Activated naive CD4-positive, alpha-beta T cell treated with anti-CD3 and anti-CD28 coated beads, Interleukin-2, amount 50 U/mL, for 24 hours (primary cell): ENCODE measurements around the gene RANBP1.

Experiments used
- H3K27ac Mint-ChIP-seq: one replicate; pipeline ENCODE4 v1.8.0; 2021; ENCODE audit warnings: mild to moderate bottlenecking, mixed read lengths
- H3K27me3 Mint-ChIP-seq: one replicate; pipeline ENCODE4 v1.8.0; 2021; ENCODE audit warnings: mixed read lengths
- H3K36me3 Mint-ChIP-seq: one replicate; pipeline ENCODE4 v1.8.0; 2021; ENCODE audit warnings: mixed read lengths
- H3K4me1 Mint-ChIP-seq: one replicate; pipeline ENCODE4 v1.8.0; 2021; ENCODE audit warnings: mixed read lengths
- H3K4me3 Mint-ChIP-seq: one replicate; pipeline ENCODE4 v1.8.0; 2021; ENCODE audit warnings: mild to moderate bottlenecking, mixed read lengths
- H3K9me3 Mint-ChIP-seq: one replicate; pipeline ENCODE4 v1.8.0; 2021; ENCODE audit warnings: mixed read lengths

Gene RANBP1

GRCh38 chr22:20135265-20135664, 19.4 kb downstream of the RANBP1 start:
- Mint-ChIP-seq H3K36me3 (no peaks in the 10 kb centered on the region), H3K27ac (no peak overlapping the region), H3K4me3 (no peak overlapping the region), H3K9me3 (no peaks in the 10 kb centered on the region), H3K4me1 (peaks cover 37% of the 10 kb centered on the region), H3K27me3 (no peaks in the 10 kb centered on the region)

- no peaks in the 10 kb centered on the region for H3K36me3 Mint-ChIP-seq
- peaks cover 37% of the 10 kb centered on the region for H3K4me1 Mint-ChIP-seq
- no peak overlapping the region for H3K4me3 Mint-ChIP-seq
- H3K9me3 Mint-ChIP-seq: no peaks in the 10 kb centered on the region
- no peak overlapping the region for H3K27ac Mint-ChIP-seq
- H3K27me3 Mint-ChIP-seq: no peaks in the 10 kb centered on the region
Measured at GRCh38 chr22:20135806-20136602, 20.1 kb downstream of the RANBP1 start.

- Mint-ChIP-seq H3K36me3 (no peaks in the 10 kb centered on the region), H3K27ac (no peak overlapping the region), H3K4me3 (no peak overlapping the region), H3K9me3 (no peaks in the 10 kb centered on the region), H3K4me1 (peaks cover 37% of the 10 kb centered on the region), H3K27me3 (no peaks in the 10 kb centered on the region)
Measured at GRCh38 chr22:20136603-20136873, 20.6 kb downstream of the RANBP1 start.

GRCh38 chr22:20137113-20137512, 21.2 kb downstream of the RANBP1 start:
- no peak overlapping the region for H3K27ac Mint-ChIP-seq

GRCh38 chr22:20137671-20138416, 21.9 kb downstream of the RANBP1 start:
- Mint-ChIP-seq H3K27me3 (no peaks in the 10 kb centered on the region), H3K9me3 (no peaks in the 10 kb centered on the region), H3K27ac (no peak overlapping the region), H3K4me3 (no peak overlapping the region), H3K36me3 (no peaks in the 10 kb centered on the region), H3K4me1 (peaks cover 36% of the 10 kb centered on the region)

More at GRCh38 chr22:20137113-20137512, 21.2 kb downstream of the RANBP1 start:
- H3K27me3 Mint-ChIP-seq: no peaks in the 10 kb centered on the region
- H3K4me1 Mint-ChIP-seq: peaks cover 37% of the 10 kb centered on the region
- no peaks in the 10 kb centered on the region for H3K9me3 Mint-ChIP-seq
- H3K36me3 Mint-ChIP-seq: no peaks in the 10 kb centered on the region
- H3K4me3 Mint-ChIP-seq: no peak overlapping the region

GRCh38 chr22:20138417-20138738, 22.5 kb downstream of the RANBP1 start:
- no peaks in the 10 kb centered on the region for H3K27me3 Mint-ChIP-seq
- H3K9me3 Mint-ChIP-seq: no peaks in the 10 kb centered on the region
- H3K36me3 Mint-ChIP-seq: no peaks in the 10 kb centered on the region
- peaks cover 30% of the 10 kb centered on the region for H3K4me1 Mint-ChIP-seq
- no peak overlapping the region for H3K4me3 Mint-ChIP-seq
- H3K27ac Mint-ChIP-seq: no peak overlapping the region

GRCh38 chr22:20138868-20139267, 23.0 kb downstream of the RANBP1 start:
- Mint-ChIP-seq H3K27me3 (no peaks in the 10 kb centered on the region), H3K36me3 (no peaks in the 10 kb centered on the region), H3K4me1 (peaks cover 26% of the 10 kb centered on the region), H3K27ac (no peak overlapping the region), H3K9me3 (no peaks in the 10 kb centered on the region), H3K4me3 (no peak overlapping the region)

- no peak overlapping the region for H3K27ac Mint-ChIP-seq
Measured at GRCh38 chr22:20139391-20140106, 23.6 kb downstream of the RANBP1 start.

GRCh38 chr22:20140107-20140445, 24.2 kb downstream of the RANBP1 start:
- no peaks in the 10 kb centered on the region for H3K36me3 Mint-ChIP-seq
- no peaks in the 10 kb centered on the region for H3K9me3 Mint-ChIP-seq
- H3K27me3 Mint-ChIP-seq: no peaks in the 10 kb centered on the region
- H3K27ac Mint-ChIP-seq: no peak overlapping the region
- peaks cover 14% of the 10 kb centered on the region for H3K4me1 Mint-ChIP-seq
- H3K4me3 Mint-ChIP-seq: no peak overlapping the region

More at GRCh38 chr22:20139391-20140106, 23.6 kb downstream of the RANBP1 start:
- H3K36me3 Mint-ChIP-seq: no peaks in the 10 kb centered on the region
- H3K27me3 Mint-ChIP-seq: no peaks in the 10 kb centered on the region
- no peaks in the 10 kb centered on the region for H3K9me3 Mint-ChIP-seq
- peaks cover 20% of the 10 kb centered on the region for H3K4me1 Mint-ChIP-seq
- H3K4me3 Mint-ChIP-seq: no peak overlapping the region

GRCh38 chr22:20140521-20140964, 24.6 kb downstream of the RANBP1 start:
- peaks cover 11% of the 10 kb centered on the region for H3K4me1 Mint-ChIP-seq
- no peaks in the 10 kb centered on the region for H3K27me3 Mint-ChIP-seq
- no peaks in the 10 kb centered on the region for H3K36me3 Mint-ChIP-seq
- no peaks in the 10 kb centered on the region for H3K9me3 Mint-ChIP-seq
- H3K27ac Mint-ChIP-seq: no peak overlapping the region
- H3K4me3 Mint-ChIP-seq: no peak overlapping the region

- H3K36me3 Mint-ChIP-seq: no peaks in the 10 kb centered on the region
- H3K4me1 Mint-ChIP-seq: peaks cover 7% of the 10 kb centered on the region
- no peaks in the 10 kb centered on the region for H3K9me3 Mint-ChIP-seq
- no peak overlapping the region for H3K27ac Mint-ChIP-seq
- H3K27me3 Mint-ChIP-seq: no peaks in the 10 kb centered on the region
- H3K4me3 Mint-ChIP-seq: no peak overlapping the region
Measured at GRCh38 chr22:20141186-20142077, 25.5 kb downstream of the RANBP1 start.

- no peaks in the 10 kb centered on the region for H3K27me3 Mint-ChIP-seq
- no peaks in the 10 kb centered on the region for H3K4me1 Mint-ChIP-seq
- H3K36me3 Mint-ChIP-seq: no peaks in the 10 kb centered on the region
- H3K27ac Mint-ChIP-seq: no peak overlapping the region
- no peak overlapping the region for H3K4me3 Mint-ChIP-seq
- no peaks in the 10 kb centered on the region for H3K9me3 Mint-ChIP-seq
Measured at GRCh38 chr22:20142711-20143621, 27.1 kb downstream of the RANBP1 start.

- Mint-ChIP-seq H3K4me3 (no peak overlapping the region), H3K9me3 (no peaks in the 10 kb centered on the region), H3K27ac (no peak overlapping the region), H3K36me3 (no peaks in the 10 kb centered on the region), H3K4me1 (no peaks in the 10 kb centered on the region), H3K27me3 (no peaks in the 10 kb centered on the region)
Measured at GRCh38 chr22:20143883-20144665, 28.2 kb downstream of the RANBP1 start.
